Stimulated activated CD8-positive, alpha-beta memory T cell treated with anti-CD3 and anti-CD28 coated beads, Interleukin-2, amount 100 ng/mL, for 48 hours (primary cell): ENCODE results near the gene AMBRA1.
A peak's percentile ranks its signal among the peaks of the same experiment; 100 is the strongest.

Experiments used
- DNase-seq, 2 donors: peaks; one replicate each; pipeline ENCODE4 v3.0.0-alpha.2; 2020; ENCODE audit warnings: low read depth in 2 of 2

Gene AMBRA1

DNA sequence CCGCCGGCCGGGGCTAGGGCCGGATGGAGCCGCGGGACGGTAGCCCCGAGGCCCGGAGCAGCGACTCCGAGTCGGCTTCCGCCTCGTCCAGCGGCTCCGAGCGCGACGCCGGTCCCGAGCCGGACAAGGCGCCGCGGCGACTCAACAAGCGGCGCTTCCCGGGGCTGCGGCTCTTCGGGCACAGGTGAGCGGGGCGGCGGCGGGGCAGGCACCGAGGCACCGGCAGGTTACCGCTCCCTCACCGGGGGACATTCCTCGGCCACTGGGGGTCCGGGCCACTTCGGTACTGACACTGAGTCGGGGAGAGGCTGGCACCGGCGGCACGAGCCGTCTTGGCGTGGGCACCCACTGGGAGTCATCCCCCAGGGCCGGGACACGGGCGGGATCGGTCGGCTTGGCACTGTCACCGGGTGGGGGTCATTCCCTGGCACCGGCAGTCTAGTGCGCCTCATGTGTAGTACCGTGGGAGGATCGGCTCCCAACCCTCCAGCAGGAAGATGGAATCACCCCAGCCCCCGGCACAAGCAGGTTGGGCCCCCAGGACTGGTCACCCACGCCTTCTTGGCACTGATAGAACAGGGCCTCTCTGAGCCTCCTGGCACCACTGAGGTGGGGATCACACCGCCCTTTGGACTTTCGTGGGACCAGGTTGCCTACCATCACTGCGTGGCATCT is 246.0 kb downstream of the AMBRA1 start:
- DNase-seq: no peak

DNA sequence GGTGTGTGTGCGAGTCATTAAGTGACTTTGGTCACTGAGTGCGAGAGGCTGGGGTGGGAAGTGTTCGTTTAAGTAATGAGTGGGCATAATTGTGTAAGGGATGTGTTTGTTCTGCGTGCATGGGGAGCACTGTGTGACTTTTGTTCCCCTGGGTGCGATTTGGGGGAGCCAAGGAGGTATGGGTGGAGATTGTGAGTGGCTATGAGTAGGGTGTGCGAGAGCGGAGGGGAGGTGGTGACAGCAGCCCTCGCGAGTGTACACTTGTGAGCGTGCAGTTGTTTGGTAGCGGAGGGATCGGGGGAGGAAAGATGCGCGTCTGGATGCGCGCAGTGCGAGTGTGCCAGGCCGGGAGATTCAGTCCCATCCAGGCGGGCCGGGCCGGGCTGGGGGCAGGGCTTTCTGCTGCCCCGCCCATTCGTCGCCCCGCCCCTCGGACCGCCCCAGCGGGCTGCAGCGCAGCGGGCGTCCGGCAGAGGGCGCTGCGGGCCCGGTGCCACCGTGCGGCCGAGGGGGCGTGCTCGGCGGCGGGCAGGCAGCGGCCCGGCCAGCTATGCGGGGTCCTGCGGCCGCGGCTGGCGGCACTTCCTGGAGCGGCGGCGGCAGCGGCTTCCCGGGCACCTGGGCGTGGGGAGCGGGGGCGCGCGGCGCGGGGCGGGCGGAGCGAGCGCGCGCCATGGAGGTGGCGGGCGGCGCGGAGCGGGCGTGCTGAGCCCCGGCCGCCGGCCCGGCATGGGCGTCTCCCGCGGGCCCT is 246.8 kb downstream of the AMBRA1 start, which contains the start of gene DGKZ:
Gene DGKZ, plus strand, starts transcription at position 578 of the 751 bp plus-strand sequence. CDS start 197 bp downstream, outside the sequence.
- DNase-seq: peak; percentile 77 to 80
